Upper lobe of left lung (tissue), 4 donors: Measurements from ENCODE around the gene PLEKHO1.
"Not testable (repeated sequence)": the region's sequence is repeated elsewhere in the genome, so short reads cannot be mapped to it uniquely, and the experiment has no call there.

Experiments used
- EP300 ChIP-seq, 4 donors: sonication (generic); formaldehyde crosslinking; IDR thresholded peaks; one replicate each; pipeline ENCODE4 v1.5.1; 2017; ENCODE audit warnings: antibody characterized with exemption in 4 of 4, control low read depth in 2 of 4
- POLR2A ChIP-seq, 4 donors: fragments of 450-650 bp; IDR thresholded peaks; one replicate each; pipeline ENCODE4 v1.5.1; 2016 to 2017; ENCODE audit warnings: antibody characterized with exemption in 4 of 4, mild to moderate bottlenecking in 2 of 4
- POLR2AphosphoS5 ChIP-seq, 2 donors: sonication (generic); formaldehyde crosslinking; IDR thresholded peaks; one replicate each; pipeline ENCODE4 v1.5.1; 2017; ENCODE audit warnings: antibody characterized with exemption in 2 of 2
- TF ChIP-seq, protein P1 (sequence below), 6 experiments: fragments of 450-650 bp in 4 of 6; fragments of 200-600 bp in 2 of 6; sonication (generic) in 2 of 6; IDR thresholded peaks; one replicate each; pipeline ENCODE4 v1.5.1; 2016 to 2019; ENCODE audit warnings: antibody characterized with exemption in 6 of 6

DNA sequence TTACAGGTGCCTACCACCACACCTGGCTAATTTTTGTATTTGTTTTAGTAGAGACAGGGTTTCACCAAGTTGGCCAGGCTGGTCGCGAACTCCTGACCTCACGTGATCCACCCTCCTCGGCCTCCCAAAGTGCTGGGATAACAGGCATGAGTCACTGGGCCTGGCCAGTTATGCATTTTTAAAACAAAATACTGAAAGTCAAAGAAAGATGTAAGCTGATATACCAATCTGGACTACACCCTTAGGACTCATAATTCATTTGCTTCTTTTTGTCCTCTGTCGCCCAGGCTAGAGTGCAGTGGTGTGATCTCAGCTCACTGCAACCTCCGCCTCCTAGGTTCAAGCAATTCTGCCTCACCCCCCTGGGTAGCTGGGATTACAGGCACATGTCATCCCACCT, 14.3 kb upstream of the PLEKHO1 start:
- not testable (repeated sequence) for TF ChIP-seq EP300, POLR2AphosphoS5, POLR2A (IDR thresholded peaks at IDR 0.05)
- TF ChIP-seq, protein P1, sequence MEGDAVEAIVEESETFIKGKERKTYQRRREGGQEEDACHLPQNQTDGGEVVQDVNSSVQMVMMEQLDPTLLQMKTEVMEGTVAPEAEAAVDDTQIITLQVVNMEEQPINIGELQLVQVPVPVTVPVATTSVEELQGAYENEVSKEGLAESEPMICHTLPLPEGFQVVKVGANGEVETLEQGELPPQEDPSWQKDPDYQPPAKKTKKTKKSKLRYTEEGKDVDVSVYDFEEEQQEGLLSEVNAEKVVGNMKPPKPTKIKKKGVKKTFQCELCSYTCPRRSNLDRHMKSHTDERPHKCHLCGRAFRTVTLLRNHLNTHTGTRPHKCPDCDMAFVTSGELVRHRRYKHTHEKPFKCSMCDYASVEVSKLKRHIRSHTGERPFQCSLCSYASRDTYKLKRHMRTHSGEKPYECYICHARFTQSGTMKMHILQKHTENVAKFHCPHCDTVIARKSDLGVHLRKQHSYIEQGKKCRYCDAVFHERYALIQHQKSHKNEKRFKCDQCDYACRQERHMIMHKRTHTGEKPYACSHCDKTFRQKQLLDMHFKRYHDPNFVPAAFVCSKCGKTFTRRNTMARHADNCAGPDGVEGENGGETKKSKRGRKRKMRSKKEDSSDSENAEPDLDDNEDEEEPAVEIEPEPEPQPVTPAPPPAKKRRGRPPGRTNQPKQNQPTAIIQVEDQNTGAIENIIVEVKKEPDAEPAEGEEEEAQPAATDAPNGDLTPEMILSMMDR (IDR thresholded peaks at IDR 0.05) = not testable (repeated sequence)
